Panc1 (cell line): Measurements from ENCODE around the gene MFAP5. TPM values are rescaled to one million over a fixed set of nuclear protein-coding genes. Genes with fewer than 3 reads are reported as not detected.

ENCODE experiments used
- ATAC-seq: fragments of 200-7000 bp; cut with Tn5 transposase; 2 replicates; pipeline ENCODE4 v1.9.1; 2020; ENCODE audit warnings: mild to moderate bottlenecking, moderate library complexity
- BruUV-seq: library from RNA; stranded (reverse); fragments of 400-500 nt; replicated peaks from 2 replicates; lab custom pipeline; 2021; lab: Mats Ljungman, UMichigan
- CTCF ChIA-PET: fragments of 300-600 bp; sonication (Branson Sonifier 250); formaldehyde crosslinking; loops from one replicate; lab custom pipeline; 2022; ENCODE audit warnings: antibody characterized with exemption; lab: Charles Lee
- POLR2A ChIA-PET: fragments of 300-600 bp; sonication (Branson Sonifier 250); formaldehyde crosslinking; loops from one replicate; lab custom pipeline; 2022; ENCODE audit warnings: antibody characterized with exemption; lab: Charles Lee
- DNase-seq: peaks from one replicate; pipeline ENCODE4 v3.0.0-alpha.2; 2010; ENCODE audit warnings: low read depth, low spot score
- H3K27ac ChIP-seq: 2 replicates; pipeline ENCODE4 v1.5.1; 2011; ENCODE audit warnings: mild to moderate bottlenecking, low read length, inconsistent platforms
- H3K27me3 ChIP-seq: fragments of 200-500 bp; sonication (Bioruptor generic); 2 replicates; pipeline ENCODE4 v1.6.0; 2014; ENCODE audit warnings: low read length, inconsistent platforms; ENCODE audit not compliant: control insufficient read depth, insufficient read depth
- H3K36me3 ChIP-seq: fragments of 200-500 bp; sonication (Bioruptor generic); 2 replicates; pipeline ENCODE4 v1.5.1; 2014; ENCODE audit warnings: inconsistent platforms, mild to moderate bottlenecking, low read length, moderate library complexity; ENCODE audit not compliant: control insufficient read depth, insufficient read depth
- H3K4me1 ChIP-seq: 2 replicates; pipeline ENCODE4 v1.5.1; 2011; ENCODE audit warnings: inconsistent platforms, mild to moderate bottlenecking, low read length, moderate library complexity; ENCODE audit not compliant: control insufficient read depth, insufficient read depth
- H3K4me3 ChIP-seq, 2 experiments: 2 replicates each; pipeline ENCODE4 v1.5.1; 2011 to 2012; ENCODE audit warnings: low read depth in 2 of 2, low read length in 2 of 2, mild to moderate bottlenecking in 2 of 2, inconsistent platforms in 1 of 2, moderate library complexity in 1 of 2
- H3K9me3 ChIP-seq: fragments of 200-500 bp; sonication (Bioruptor generic); 2 replicates; pipeline ENCODE4 v1.5.1; 2014; ENCODE audit warnings: low read depth, mild to moderate bottlenecking, inconsistent platforms, low read length, moderate library complexity; ENCODE audit not compliant: control insufficient read depth, insufficient read depth
- POLR2AphosphoS5 ChIP-seq: IDR thresholded peaks from 2 replicates; pipeline ENCODE4 v1.6.1; 2012; ENCODE audit warnings: mild to moderate bottlenecking, low read depth, low read length, moderate library complexity
- SIN3A ChIP-seq: IDR thresholded peaks from 2 replicates; pipeline ENCODE4 v1.6.1; 2012; ENCODE audit warnings: low read depth, mild to moderate bottlenecking, low read length, moderate library complexity, borderline replicate concordance; ENCODE audit not compliant: insufficient read depth
- TCF7L2 ChIP-seq: IDR thresholded peaks from 2 replicates; pipeline ENCODE4 v1.6.1; 2011; ENCODE audit warnings: mild to moderate bottlenecking, low read depth, low read length, inconsistent platforms
- in situ Hi-C: cut with HindIII; loops from 2 replicates; pipeline ENCODE4 v1.10.0; 2016; ENCODE audit warnings: low sequenced_read_pairs, low pct_unique_long_range_greater_than_20kb
- intact Hi-C: fragments of 100-400 bp; cut with micrococcal nuclease; formaldehyde crosslinking; loops from one replicate; pipeline ENCODE4 v1.10.0; 2022; ENCODE audit not compliant: unreplicated experiment
- total RNA-seq: library from RNA; stranded (reverse); gene quantifications from one replicate; pipeline ENCODE4 v1.2.1, GENCODE V29; 2021; ENCODE audit not compliant: unreplicated experiment
- TF ChIP-seq, protein P1 (sequence below): fragments of 450-650 bp; IDR thresholded peaks from 2 replicates; pipeline ENCODE4 v1.5.1; 2017; ENCODE audit warnings: mild to moderate bottlenecking
- TF ChIP-seq, protein P2 (sequence below), 2 experiments: IDR thresholded peaks; 2 replicates each; pipeline ENCODE4 v1.6.1; 2011 to 2012; ENCODE audit warnings: low read depth in 2 of 2, control low read depth in 1 of 2, low read length in 1 of 2, mild to moderate bottlenecking in 1 of 2, moderate library complexity in 1 of 2; ENCODE audit not compliant: insufficient read depth in 1 of 2

Gene MFAP5
- total RNA-seq, 1 experiment from 2014 or later, result not detected

- H3K27me3 ChIP-seq, result no peaks in the 10 kb centered on the region
Measured at GRCh38 chr12:8677362-8677761, 14.7 kb upstream of the MFAP5 start.

GRCh38 chr12:8676651-8677050, 14.0 kb upstream of the MFAP5 start:
- Histone ChIP-seq H3K4me1 (no peaks in the 10 kb centered on the region), H3K27ac (no peak overlapping the region), H3K4me3 (no peak overlapping the region), H3K27me3 (no peaks in the 10 kb centered on the region), H3K36me3 (no peaks in the 10 kb centered on the region), H3K9me3 (no peaks in the 10 kb centered on the region)
- TF ChIP-seq TCF7L2 (no peak), SIN3A (no peak), POLR2AphosphoS5 (no peak)
- TF ChIP-seq, protein P1, sequence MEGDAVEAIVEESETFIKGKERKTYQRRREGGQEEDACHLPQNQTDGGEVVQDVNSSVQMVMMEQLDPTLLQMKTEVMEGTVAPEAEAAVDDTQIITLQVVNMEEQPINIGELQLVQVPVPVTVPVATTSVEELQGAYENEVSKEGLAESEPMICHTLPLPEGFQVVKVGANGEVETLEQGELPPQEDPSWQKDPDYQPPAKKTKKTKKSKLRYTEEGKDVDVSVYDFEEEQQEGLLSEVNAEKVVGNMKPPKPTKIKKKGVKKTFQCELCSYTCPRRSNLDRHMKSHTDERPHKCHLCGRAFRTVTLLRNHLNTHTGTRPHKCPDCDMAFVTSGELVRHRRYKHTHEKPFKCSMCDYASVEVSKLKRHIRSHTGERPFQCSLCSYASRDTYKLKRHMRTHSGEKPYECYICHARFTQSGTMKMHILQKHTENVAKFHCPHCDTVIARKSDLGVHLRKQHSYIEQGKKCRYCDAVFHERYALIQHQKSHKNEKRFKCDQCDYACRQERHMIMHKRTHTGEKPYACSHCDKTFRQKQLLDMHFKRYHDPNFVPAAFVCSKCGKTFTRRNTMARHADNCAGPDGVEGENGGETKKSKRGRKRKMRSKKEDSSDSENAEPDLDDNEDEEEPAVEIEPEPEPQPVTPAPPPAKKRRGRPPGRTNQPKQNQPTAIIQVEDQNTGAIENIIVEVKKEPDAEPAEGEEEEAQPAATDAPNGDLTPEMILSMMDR, result no peak
- TF ChIP-seq, protein P2, sequence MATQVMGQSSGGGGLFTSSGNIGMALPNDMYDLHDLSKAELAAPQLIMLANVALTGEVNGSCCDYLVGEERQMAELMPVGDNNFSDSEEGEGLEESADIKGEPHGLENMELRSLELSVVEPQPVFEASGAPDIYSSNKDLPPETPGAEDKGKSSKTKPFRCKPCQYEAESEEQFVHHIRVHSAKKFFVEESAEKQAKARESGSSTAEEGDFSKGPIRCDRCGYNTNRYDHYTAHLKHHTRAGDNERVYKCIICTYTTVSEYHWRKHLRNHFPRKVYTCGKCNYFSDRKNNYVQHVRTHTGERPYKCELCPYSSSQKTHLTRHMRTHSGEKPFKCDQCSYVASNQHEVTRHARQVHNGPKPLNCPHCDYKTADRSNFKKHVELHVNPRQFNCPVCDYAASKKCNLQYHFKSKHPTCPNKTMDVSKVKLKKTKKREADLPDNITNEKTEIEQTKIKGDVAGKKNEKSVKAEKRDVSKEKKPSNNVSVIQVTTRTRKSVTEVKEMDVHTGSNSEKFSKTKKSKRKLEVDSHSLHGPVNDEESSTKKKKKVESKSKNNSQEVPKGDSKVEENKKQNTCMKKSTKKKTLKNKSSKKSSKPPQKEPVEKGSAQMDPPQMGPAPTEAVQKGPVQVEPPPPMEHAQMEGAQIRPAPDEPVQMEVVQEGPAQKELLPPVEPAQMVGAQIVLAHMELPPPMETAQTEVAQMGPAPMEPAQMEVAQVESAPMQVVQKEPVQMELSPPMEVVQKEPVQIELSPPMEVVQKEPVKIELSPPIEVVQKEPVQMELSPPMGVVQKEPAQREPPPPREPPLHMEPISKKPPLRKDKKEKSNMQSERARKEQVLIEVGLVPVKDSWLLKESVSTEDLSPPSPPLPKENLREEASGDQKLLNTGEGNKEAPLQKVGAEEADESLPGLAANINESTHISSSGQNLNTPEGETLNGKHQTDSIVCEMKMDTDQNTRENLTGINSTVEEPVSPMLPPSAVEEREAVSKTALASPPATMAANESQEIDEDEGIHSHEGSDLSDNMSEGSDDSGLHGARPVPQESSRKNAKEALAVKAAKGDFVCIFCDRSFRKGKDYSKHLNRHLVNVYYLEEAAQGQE (IDR thresholded peaks at IDR 0.05; ENCODE audit: insufficient read depth in 1 of 2, low read depth in 2 of 2, low read length in 1 of 2), result no peak
- intact Hi-C loops (no loop called here), in situ Hi-C loops (no loop called here)
- ChIA-PET POLR2A (no interaction called here), CTCF (interaction anchor here (0.5 kb wide), 1 partner anchor 147 kb away, joined by 3 read pairs; no protein-coding TSS in a partner anchor)
- no peak for ATAC-seq
- no TSS peak for BruUV-seq
- no peak for DNase-seq

More at GRCh38 chr12:8677362-8677761, 14.7 kb upstream of the MFAP5 start:
- Histone ChIP-seq H3K9me3 (no peaks in the 10 kb centered on the region), H3K4me3 (no peak overlapping the region), H3K4me1 (no peaks in the 10 kb centered on the region), H3K27ac (no peak overlapping the region), H3K36me3 (no peaks in the 10 kb centered on the region)
- in situ Hi-C loops (no loop called here), intact Hi-C loops (no loop called here)
- ChIA-PET CTCF (no interaction called here), POLR2A (interaction anchor here (0.6 kb wide), 1 partner anchor 272 kb away, joined by 3 read pairs; the partner anchor contains the start of gene M6PR)
- DNase-seq, result no peak
- TF ChIP-seq SIN3A (no peak), POLR2AphosphoS5 (no peak), TCF7L2 (no peak)
- TF ChIP-seq, protein P1, result no peak
- TF ChIP-seq, protein P2 (IDR thresholded peaks at IDR 0.05; ENCODE audit: insufficient read depth in 1 of 2, low read depth in 2 of 2, low read length in 1 of 2), result no peak
- BruUV-seq, result no TSS peak
- no peak for ATAC-seq
